Liver (tissue), 9 donors: ENCODE data around the gene FADS6. TPM values are rescaled to one million over a fixed set of nuclear protein-coding genes. Genes with fewer than 3 reads are reported as not detected.

Experiments
- DNase-seq: peaks from one replicate; pipeline ENCODE4 v3.0.0-alpha.2; 2017; ENCODE audit warnings: low spot score
- H3K27ac ChIP-seq, 2 donors: one replicate each; pipeline ENCODE4 v1.7.0; 2013; ENCODE audit warnings: inconsistent platforms in 2 of 2, low read length in 2 of 2, control low read depth in 1 of 2, low read depth in 1 of 2, mild to moderate bottlenecking in 1 of 2
- H3K27me3 ChIP-seq, 4 donors: one replicate each; pipeline versions ENCODE4 v1.6.1 to v1.7.0; 2013; ENCODE audit warnings: low read length in 3 of 4, inconsistent platforms in 1 of 4, mild to moderate bottlenecking in 1 of 4, moderate library complexity in 1 of 4; ENCODE audit not compliant: control insufficient read depth in 4 of 4, insufficient read depth in 4 of 4
- H3K36me3 ChIP-seq, 4 donors: one replicate each; pipeline versions ENCODE4 v1.6.1 to v1.7.0; 2013; ENCODE audit warnings: low read length in 3 of 4, mild to moderate bottlenecking in 3 of 4, low read depth in 1 of 4, moderate library complexity in 1 of 4; ENCODE audit not compliant: control insufficient read depth in 4 of 4, insufficient read depth in 3 of 4
- H3K4me1 ChIP-seq, 4 donors: one replicate each; pipeline versions ENCODE4 v1.6.1 to v1.7.0; 2013; ENCODE audit warnings: low read length in 3 of 4, mild to moderate bottlenecking in 3 of 4, moderate library complexity in 1 of 4; ENCODE audit not compliant: control insufficient read depth in 4 of 4, insufficient read depth in 4 of 4
- H3K4me3 ChIP-seq, 3 donors: one replicate each; pipeline versions ENCODE4 v1.6.1 to v1.7.0; 2013; ENCODE audit warnings: low read length in 3 of 3, control low read depth in 1 of 3, low read depth in 1 of 3, mild to moderate bottlenecking in 1 of 3
- H3K9ac ChIP-seq, 2 donors: one replicate each; pipeline ENCODE4 v1.7.0; 2013; ENCODE audit warnings: low read length in 2 of 2, mild to moderate bottlenecking in 2 of 2, moderate library complexity in 2 of 2, control low read depth in 1 of 2, low read depth in 1 of 2
- H3K9me3 ChIP-seq, 4 donors: one replicate each; pipeline versions ENCODE4 v1.6.1 to v1.7.0; 2013; ENCODE audit warnings: low read length in 3 of 4; ENCODE audit not compliant: control insufficient read depth in 4 of 4
- ATF3 ChIP-seq: IDR thresholded peaks from 2 replicates; pipeline ENCODE4 v1.6.1; 2016; ENCODE audit warnings: antibody characterized with exemption
- CTCF ChIP-seq: fragments of 150-350 bp; IDR thresholded peaks from 2 replicates; pipeline ENCODE4 v1.5.1; 2017; ENCODE audit warnings: improper control_type of control experiment, low read depth, low read length; ENCODE audit not compliant: missing input control
- HNF4A ChIP-seq, 2 donors: conservative IDR thresholded peaks; 2 replicates each; pipeline ENCODE4 v1.6.1; 2016; ENCODE audit warnings: antibody characterized with exemption in 2 of 2, mild to moderate bottlenecking in 2 of 2
- RAD21 ChIP-seq, 2 donors: IDR thresholded peaks; 2 replicates each; pipeline ENCODE4 v1.6.1; 2016; ENCODE audit warnings: antibody characterized with exemption in 2 of 2, mild to moderate bottlenecking in 2 of 2
- REST ChIP-seq: IDR thresholded peaks from 2 replicates; pipeline ENCODE4 v1.6.1; 2016; ENCODE audit warnings: antibody characterized with exemption, mild to moderate bottlenecking
- SP1 ChIP-seq: IDR thresholded peaks from 2 replicates; pipeline ENCODE4 v1.6.1; 2018; ENCODE audit warnings: antibody characterized with exemption, mild to moderate bottlenecking
- YY1 ChIP-seq: IDR thresholded peaks from 2 replicates; pipeline ENCODE4 v1.6.1; 2016; ENCODE audit warnings: antibody characterized with exemption, mild to moderate bottlenecking
- WGBS: extraction: QIAGEN DNeasy Blood & Tissue Kit; methylation state at CpG from one replicate; pipeline ENCODE4 v1.1.7; 2013; 5-methylcytosine and 5-hydroxymethylcytosine counted together
- polyA plus RNA-seq, 2 donors: library from polyadenylated mRNA; stranded (reverse) in 1 of 2; unstranded in 1 of 2; fragments of 200-250 nt in 1 of 2; fragments of >200 nt in 1 of 2; fragmentation: Nextera tagmentation in 1 of 2; extraction: Ambion mirVana in 1 of 2; gene quantifications; one replicate each; pipeline versions ENCODE4 v1.2.1 to v1.2.3, GENCODE V29; 2013 to 2015
- total RNA-seq, 2 donors: library from RNA; depleted of rRNA; stranded (reverse); fragments of >200 nt; gene quantifications; one replicate each; pipeline ENCODE4 v1.2.3, GENCODE V29; 2014
- donor health status: healthy.
- donor health status: healthy.
- donor health status: healthy.
- donor health status: healthy.
- donor health status: healthy.

The FADS6 gene
- total and polyA plus RNA-seq, 4 donors: 2.1 to 7.1 (median 4.2) TPM; not detected in 1

DNA sequence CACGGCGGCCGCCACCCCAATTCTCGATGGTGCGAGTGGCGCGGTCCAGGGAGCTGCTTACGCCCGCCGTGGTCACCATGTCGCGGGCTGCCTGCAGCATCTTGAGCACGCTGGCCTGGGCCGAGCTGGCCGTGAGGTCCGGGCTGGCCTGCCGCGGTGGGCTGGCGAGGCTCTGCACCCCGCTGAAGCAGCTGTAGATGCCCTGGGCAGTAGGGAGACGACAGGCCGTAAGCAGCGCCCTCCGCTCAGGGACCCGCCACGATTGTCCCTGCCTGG is 50.1 kb downstream of the FADS6 start:
- no peaks in the 10 kb centered on the region for H3K27me3 ChIP-seq
- TF ChIP-seq SP1 (no peak), ATF3 (no peak), HNF4A (conservative IDR thresholded peaks at IDR 0.05) (no peak), CTCF (no peak), RAD21 (IDR thresholded peaks at IDR 0.05) (no peak), REST (no peak)
- no peak overlapping the region for H3K27ac ChIP-seq
- H3K9ac ChIP-seq: no peak overlapping the region
- no peak for DNase-seq
- WGBS: 46% methylated on average over 26 of the region's 26 CpGs
- H3K4me3 ChIP-seq: no peak overlapping the region
- H3K36me3 ChIP-seq: no peaks in the 10 kb centered on the region
- peaks cover 0 to 7% (median 5%) of the 10 kb centered on the region in 4 donors for H3K4me1 ChIP-seq
- H3K9me3 ChIP-seq: no peaks in the 10 kb centered on the region

GRCh38 chr17:74842599-74843351 is 50.7 kb downstream of the FADS6 start:
- Histone ChIP-seq H3K9ac (no peak overlapping the region), H3K27ac (no peak overlapping the region), H3K27me3 (no peaks in the 10 kb centered on the region), H3K9me3 (no peaks in the 10 kb centered on the region), H3K4me1 (peaks cover 0 to 7% (median 5%) of the 10 kb centered on the region in 4 donors), H3K4me3 (peak overlapping the region in 2 of 3 donors; percentile 36 to 48), H3K36me3 (no peaks in the 10 kb centered on the region)
- peak; percentile 53 for DNase-seq
- 5% methylated on average over 88 of the region's 88 CpGs for WGBS
- TF ChIP-seq YY1: no peak
- TF ChIP-seq RAD21 (IDR thresholded peaks at IDR 0.05): peak in 1 of 2 donors; percentile 44
- TF ChIP-seq CTCF: peak; percentile 44
- TF ChIP-seq ATF3: no peak
